Measurements from ENCODE around the gene NNT.

NNT gene

GRCh38 chr5:43560128-43560527, 42.9 kb upstream of the NNT start:
- Histone ChIP-seq H3K4me3 (ENCODE audit: low read depth, low read length) (no peak overlapping the region), H3K27me3 (replicated peaks) (no peaks in the 10 kb centered on the region), H3K36me3 (replicated peaks) (peaks cover 3% of the 10 kb centered on the region), H3K27ac (no peak overlapping the region)
- no peak for DNase-seq
- no peak for TF ChIP-seq CTCF (IDR thresholded peaks at IDR 0.05; ENCODE audit: low read depth, low read length, missing control alignments)
- in situ Hi-C loops (cut with HindIII; ENCODE audit: low pct_ligation_motif_present, low sequenced_read_pairs) = no loop called here

GRCh38 chr5:43561356-43561755, 41.6 kb upstream of the NNT start:
- in situ Hi-C loops (cut with HindIII; ENCODE audit: low pct_ligation_motif_present, low sequenced_read_pairs) = no loop called here
- H3K4me3 ChIP-seq (ENCODE audit: low read depth, low read length) = no peak overlapping the region
- no peaks in the 10 kb centered on the region for H3K27me3 ChIP-seq (replicated peaks)
- no peak for DNase-seq
- no peak for TF ChIP-seq CTCF (IDR thresholded peaks at IDR 0.05; ENCODE audit: low read depth, low read length, missing control alignments)
- no peak overlapping the region for H3K27ac ChIP-seq
- H3K36me3 ChIP-seq (replicated peaks) = peaks cover 2% of the 10 kb centered on the region

GRCh38 chr5:43563321-43563720, 39.7 kb upstream of the NNT start:
- no peak for DNase-seq
- no peak for TF ChIP-seq CTCF (IDR thresholded peaks at IDR 0.05; ENCODE audit: low read depth, low read length, missing control alignments)
- Histone ChIP-seq H3K36me3 (replicated peaks) (no peaks in the 10 kb centered on the region), H3K4me3 (ENCODE audit: low read depth, low read length) (no peak overlapping the region), H3K27me3 (replicated peaks) (no peaks in the 10 kb centered on the region), H3K27ac (no peak overlapping the region)
- in situ Hi-C loops (cut with HindIII; ENCODE audit: low pct_ligation_motif_present, low sequenced_read_pairs) = no loop called here

- no peaks in the 10 kb centered on the region for H3K27me3 ChIP-seq (replicated peaks)
- no peak for DNase-seq
- H3K4me3 ChIP-seq (ENCODE audit: low read depth, low read length) = no peak overlapping the region
- H3K27ac ChIP-seq = no peak overlapping the region
- H3K36me3 ChIP-seq (replicated peaks) = no peaks in the 10 kb centered on the region
- TF ChIP-seq CTCF (IDR thresholded peaks at IDR 0.05; ENCODE audit: low read depth, low read length, missing control alignments) = no peak
- in situ Hi-C loops (cut with HindIII; ENCODE audit: low pct_ligation_motif_present, low sequenced_read_pairs) = no loop called here
Measured at GRCh38 chr5:43564289-43564850, 38.6 kb upstream of the NNT start.

GRCh38 chr5:43565043-43565442, 37.9 kb upstream of the NNT start:
- Histone ChIP-seq H3K27me3 (replicated peaks) (no peaks in the 10 kb centered on the region), H3K36me3 (replicated peaks) (no peaks in the 10 kb centered on the region), H3K27ac (no peak overlapping the region), H3K4me3 (ENCODE audit: low read depth, low read length) (no peak overlapping the region)
- in situ Hi-C loops (cut with HindIII; ENCODE audit: low pct_ligation_motif_present, low sequenced_read_pairs) = no loop called here
- no peak for DNase-seq
- no peak for TF ChIP-seq CTCF (IDR thresholded peaks at IDR 0.05; ENCODE audit: low read depth, low read length, missing control alignments)

GRCh38 chr5:43567967-43568366, 35.0 kb upstream of the NNT start:
- DNase-seq = no peak
- H3K27ac ChIP-seq = no peak overlapping the region
- H3K4me3 ChIP-seq (ENCODE audit: low read depth, low read length) = no peak overlapping the region
- no peak for TF ChIP-seq CTCF (IDR thresholded peaks at IDR 0.05; ENCODE audit: low read depth, low read length, missing control alignments)
- H3K27me3 ChIP-seq (replicated peaks) = no peaks in the 10 kb centered on the region
- in situ Hi-C loops (cut with HindIII; ENCODE audit: low pct_ligation_motif_present, low sequenced_read_pairs) = no loop called here
- no peaks in the 10 kb centered on the region for H3K36me3 ChIP-seq (replicated peaks)

Data from brain microvascular endothelial cell (primary cell).